GM23338 (cell line): Measurements from ENCODE around the gene TMEM182. TPM values are rescaled to one million over a fixed set of nuclear protein-coding genes. Genes with fewer than 3 reads are reported as not detected.

Source experiments
- ATAC-seq: fragments of 200-7000 bp; cut with Tn5 transposase; 3 replicates; pipeline ENCODE4 v1.9.1; 2020
- DNase-seq: peaks from one replicate; pipeline ENCODE4 v3.0.0-alpha.2; 2015; ENCODE audit warnings: low spot score
- H2AFZ ChIP-seq: fragments of 200-600 bp; sonication (generic); 2 replicates; pipeline ENCODE4 v1.8.0; 2016; ENCODE audit warnings: antibody characterized with exemption, mild to moderate bottlenecking, moderate library complexity
- H3F3A ChIP-seq: fragments of 200-600 bp; sonication (generic); replicated peaks from 2 replicates; pipeline ENCODE4 v1.8.0; 2017; ENCODE audit warnings: antibody characterized with exemption, mixed run types, low read depth
- H3K27ac ChIP-seq: fragments of 200-600 bp; sonication (generic); 2 replicates; pipeline ENCODE4 v1.6.1; 2016; ENCODE audit warnings: low read depth
- H3K27me3 ChIP-seq: fragments of 200-600 bp; sonication (generic); 2 replicates; pipeline ENCODE4 v1.8.0; 2016; ENCODE audit warnings: mild to moderate bottlenecking, mixed run types, moderate library complexity; ENCODE audit not compliant: insufficient read depth
- H3K36me3 ChIP-seq: fragments of 200-600 bp; sonication (generic); 2 replicates; pipeline ENCODE4 v1.8.0; 2016; ENCODE audit warnings: mild to moderate bottlenecking; ENCODE audit not compliant: insufficient read depth
- H3K4me1 ChIP-seq: fragments of 200-600 bp; sonication (generic); 2 replicates; pipeline ENCODE4 v1.8.0; 2016; ENCODE audit warnings: mild to moderate bottlenecking, moderate library complexity; ENCODE audit not compliant: insufficient read depth
- H3K4me2 ChIP-seq: fragments of 200-600 bp; sonication (generic); 2 replicates; pipeline ENCODE4 v1.7.1; 2017; ENCODE audit warnings: mixed run types
- H3K4me3 ChIP-seq: fragments of 200-600 bp; sonication (generic); 2 replicates; pipeline ENCODE4 v1.6.1; 2016; ENCODE audit warnings: mixed run types
- H3K79me2 ChIP-seq: fragments of 200-600 bp; sonication (generic); replicated peaks from 2 replicates; pipeline ENCODE4 v1.8.0; 2017; ENCODE audit warnings: mild to moderate bottlenecking; ENCODE audit not compliant: insufficient read depth
- H3K9me2 ChIP-seq: fragments of 200-600 bp; sonication (generic); 2 replicates; pipeline ENCODE4 v1.8.0; 2017; ENCODE audit not compliant: insufficient read depth
- H4K20me1 ChIP-seq: fragments of 200-600 bp; sonication (generic); replicated peaks from 2 replicates; pipeline ENCODE4 v1.8.0; 2017; ENCODE audit warnings: mild to moderate bottlenecking; ENCODE audit not compliant: insufficient read depth
- H3K27ac Mint-ChIP-seq: 2 replicates; pipeline ENCODE4 v1.8.0; 2020; ENCODE audit warnings: inconsistent platforms, mild to moderate bottlenecking, moderate library complexity, mixed read lengths
- H3K27me3 Mint-ChIP-seq: 3 replicates; pipeline ENCODE4 v1.8.0; 2022; ENCODE audit warnings: low read depth, mild to moderate bottlenecking, moderate library complexity, mixed read lengths, inconsistent platforms; ENCODE audit not compliant: insufficient read depth, poor library complexity
- H3K36me3 Mint-ChIP-seq: 3 replicates; pipeline ENCODE4 v1.8.0; 2021; ENCODE audit warnings: low read depth, mild to moderate bottlenecking, inconsistent platforms, moderate library complexity, mixed read lengths
- H3K4me1 Mint-ChIP-seq: 3 replicates; pipeline ENCODE4 v1.8.0; 2020; ENCODE audit warnings: mild to moderate bottlenecking, inconsistent platforms, mixed read lengths
- H3K4me3 Mint-ChIP-seq: 3 replicates; pipeline ENCODE4 v1.8.0; 2021; ENCODE audit warnings: moderate library complexity, mild to moderate bottlenecking, inconsistent platforms, mixed read lengths
- H3K9me3 Mint-ChIP-seq: 3 replicates; pipeline ENCODE4 v1.8.0; 2020; ENCODE audit warnings: moderate library complexity, mild to moderate bottlenecking, inconsistent platforms, mixed read lengths
- CREB1 ChIP-seq: fragments of 250-450 bp; sonication (Bioruptor Pico); IDR thresholded peaks from 2 replicates; pipeline ENCODE4 v1.5.0; 2020; ENCODE audit warnings: low read depth, mild to moderate bottlenecking, moderate library complexity
- EZH2 ChIP-seq: fragments of 200-600 bp; sonication (generic); IDR thresholded peaks from one replicate; pipeline ENCODE4 v1.8.0; 2017; ENCODE audit warnings: antibody characterized with exemption, mild to moderate bottlenecking, low read depth; ENCODE audit not compliant: unreplicated experiment
- EZH2phosphoT487 ChIP-seq: fragments of 200-600 bp; sonication (generic); IDR thresholded peaks from one replicate; pipeline ENCODE4 v1.8.1; 2018; ENCODE audit warnings: antibody characterized with exemption; ENCODE audit not compliant: unreplicated experiment
- JUNB ChIP-seq: IDR thresholded peaks from one replicate; pipeline ENCODE4 v1.6.1; 2016; ENCODE audit warnings: antibody characterized with exemption; ENCODE audit not compliant: unreplicated experiment
- NANOG ChIP-seq: IDR thresholded peaks from 2 replicates; pipeline ENCODE4 v1.6.1; 2016; ENCODE audit warnings: antibody characterized with exemption, borderline replicate concordance
- POLR2AphosphoS5 ChIP-seq: IDR thresholded peaks from 2 replicates; pipeline ENCODE4 v1.6.1; 2016; ENCODE audit warnings: antibody characterized with exemption, low read depth
- STAT1 ChIP-seq: IDR thresholded peaks from one replicate; pipeline ENCODE4 v1.6.1; 2016; ENCODE audit warnings: antibody characterized with exemption; ENCODE audit not compliant: unreplicated experiment
- polyA plus RNA-seq: library from polyadenylated mRNA; unstranded; fragments of >200 nt; fragmentation: Nextera tagmentation; extraction: Ambion mirVana; gene quantifications from 2 replicates; pipeline ENCODE4 v1.2.1, GENCODE V29; 2016
- total RNA-seq: library from RNA; depleted of rRNA; stranded (reverse); fragments of >200 nt; shearing (Covaris generic); gene quantifications from 2 replicates; pipeline ENCODE4 v1.2.3, GENCODE V29; 2014
- TF ChIP-seq, protein P1 (sequence below): IDR thresholded peaks from 2 replicates; pipeline ENCODE4 v1.6.1; 2016; ENCODE audit warnings: antibody characterized with exemption
- TF ChIP-seq, protein P2 (sequence below), 2 experiments: fragments of 200-600 bp in 1 of 2; sonication (generic) in 1 of 2; conservative IDR thresholded peaks; 2 replicates each; pipeline versions ENCODE4 v1.5.1 to v1.6.1; 2016 to 2017; ENCODE audit warnings: antibody characterized with exemption in 2 of 2, low read depth in 2 of 2, mild to moderate bottlenecking in 2 of 2, moderate library complexity in 1 of 2
- TF ChIP-seq, protein P3 (sequence below): IDR thresholded peaks from one replicate; pipeline ENCODE4 v1.6.1; 2018; ENCODE audit warnings: antibody characterized with exemption; ENCODE audit not compliant: unreplicated experiment
- TF ChIP-seq, protein P4 (sequence below): fragments of 250-450 bp; sonication (Bioruptor Pico); IDR thresholded peaks from 2 replicates; pipeline ENCODE4 v1.5.0; 2020; ENCODE audit warnings: mild to moderate bottlenecking, moderate library complexity

TMEM182 gene
- total and polyA plus RNA-seq, 2 experiments from 2014 or later, result 5.2 to 7.2 TPM

DNA sequence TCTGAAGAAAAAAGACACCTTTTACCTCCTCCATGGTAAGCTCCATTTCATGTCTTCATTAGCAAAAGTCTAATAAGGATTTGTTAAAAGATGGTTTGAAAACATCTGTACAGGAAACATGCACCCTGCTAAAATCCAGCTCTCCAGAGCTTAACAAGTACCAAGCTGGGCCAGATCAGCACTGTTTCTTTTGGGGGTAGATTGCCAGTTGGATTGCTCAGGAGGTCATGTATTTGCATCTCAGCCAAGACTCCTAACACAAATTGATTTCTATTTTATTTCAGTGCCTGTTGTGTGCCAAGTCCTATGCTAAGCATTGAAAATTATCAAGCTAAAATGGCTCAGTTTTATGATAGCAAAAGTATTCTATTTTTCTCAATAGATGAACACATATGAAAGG is 3.4 kb upstream of the TMEM182 start:
- no peaks in the 10 kb centered on the region for H3K79me2 ChIP-seq
- ATAC-seq (no peak), DNase-seq (no peak)
- H3K36me3 Mint-ChIP-seq, result no peaks in the 10 kb centered on the region
- no peak overlapping the region for H3K4me3 ChIP-seq
- TF ChIP-seq NANOG (no peak), EZH2phosphoT487 (no peak), CREB1 (CRISPR knock-in tag) (no peak), EZH2 (no peak), STAT1 (no peak), JUNB (no peak), POLR2AphosphoS5 (no peak)
- TF ChIP-seq, protein P1, sequence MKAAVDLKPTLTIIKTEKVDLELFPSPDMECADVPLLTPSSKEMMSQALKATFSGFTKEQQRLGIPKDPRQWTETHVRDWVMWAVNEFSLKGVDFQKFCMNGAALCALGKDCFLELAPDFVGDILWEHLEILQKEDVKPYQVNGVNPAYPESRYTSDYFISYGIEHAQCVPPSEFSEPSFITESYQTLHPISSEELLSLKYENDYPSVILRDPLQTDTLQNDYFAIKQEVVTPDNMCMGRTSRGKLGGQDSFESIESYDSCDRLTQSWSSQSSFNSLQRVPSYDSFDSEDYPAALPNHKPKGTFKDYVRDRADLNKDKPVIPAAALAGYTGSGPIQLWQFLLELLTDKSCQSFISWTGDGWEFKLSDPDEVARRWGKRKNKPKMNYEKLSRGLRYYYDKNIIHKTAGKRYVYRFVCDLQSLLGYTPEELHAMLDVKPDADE, result no peak
- TF ChIP-seq, protein P2, sequence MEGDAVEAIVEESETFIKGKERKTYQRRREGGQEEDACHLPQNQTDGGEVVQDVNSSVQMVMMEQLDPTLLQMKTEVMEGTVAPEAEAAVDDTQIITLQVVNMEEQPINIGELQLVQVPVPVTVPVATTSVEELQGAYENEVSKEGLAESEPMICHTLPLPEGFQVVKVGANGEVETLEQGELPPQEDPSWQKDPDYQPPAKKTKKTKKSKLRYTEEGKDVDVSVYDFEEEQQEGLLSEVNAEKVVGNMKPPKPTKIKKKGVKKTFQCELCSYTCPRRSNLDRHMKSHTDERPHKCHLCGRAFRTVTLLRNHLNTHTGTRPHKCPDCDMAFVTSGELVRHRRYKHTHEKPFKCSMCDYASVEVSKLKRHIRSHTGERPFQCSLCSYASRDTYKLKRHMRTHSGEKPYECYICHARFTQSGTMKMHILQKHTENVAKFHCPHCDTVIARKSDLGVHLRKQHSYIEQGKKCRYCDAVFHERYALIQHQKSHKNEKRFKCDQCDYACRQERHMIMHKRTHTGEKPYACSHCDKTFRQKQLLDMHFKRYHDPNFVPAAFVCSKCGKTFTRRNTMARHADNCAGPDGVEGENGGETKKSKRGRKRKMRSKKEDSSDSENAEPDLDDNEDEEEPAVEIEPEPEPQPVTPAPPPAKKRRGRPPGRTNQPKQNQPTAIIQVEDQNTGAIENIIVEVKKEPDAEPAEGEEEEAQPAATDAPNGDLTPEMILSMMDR (conservative IDR thresholded peaks at IDR 0.05; ENCODE audit: low read depth in 2 of 2), result no peak
- TF ChIP-seq, protein P3, sequence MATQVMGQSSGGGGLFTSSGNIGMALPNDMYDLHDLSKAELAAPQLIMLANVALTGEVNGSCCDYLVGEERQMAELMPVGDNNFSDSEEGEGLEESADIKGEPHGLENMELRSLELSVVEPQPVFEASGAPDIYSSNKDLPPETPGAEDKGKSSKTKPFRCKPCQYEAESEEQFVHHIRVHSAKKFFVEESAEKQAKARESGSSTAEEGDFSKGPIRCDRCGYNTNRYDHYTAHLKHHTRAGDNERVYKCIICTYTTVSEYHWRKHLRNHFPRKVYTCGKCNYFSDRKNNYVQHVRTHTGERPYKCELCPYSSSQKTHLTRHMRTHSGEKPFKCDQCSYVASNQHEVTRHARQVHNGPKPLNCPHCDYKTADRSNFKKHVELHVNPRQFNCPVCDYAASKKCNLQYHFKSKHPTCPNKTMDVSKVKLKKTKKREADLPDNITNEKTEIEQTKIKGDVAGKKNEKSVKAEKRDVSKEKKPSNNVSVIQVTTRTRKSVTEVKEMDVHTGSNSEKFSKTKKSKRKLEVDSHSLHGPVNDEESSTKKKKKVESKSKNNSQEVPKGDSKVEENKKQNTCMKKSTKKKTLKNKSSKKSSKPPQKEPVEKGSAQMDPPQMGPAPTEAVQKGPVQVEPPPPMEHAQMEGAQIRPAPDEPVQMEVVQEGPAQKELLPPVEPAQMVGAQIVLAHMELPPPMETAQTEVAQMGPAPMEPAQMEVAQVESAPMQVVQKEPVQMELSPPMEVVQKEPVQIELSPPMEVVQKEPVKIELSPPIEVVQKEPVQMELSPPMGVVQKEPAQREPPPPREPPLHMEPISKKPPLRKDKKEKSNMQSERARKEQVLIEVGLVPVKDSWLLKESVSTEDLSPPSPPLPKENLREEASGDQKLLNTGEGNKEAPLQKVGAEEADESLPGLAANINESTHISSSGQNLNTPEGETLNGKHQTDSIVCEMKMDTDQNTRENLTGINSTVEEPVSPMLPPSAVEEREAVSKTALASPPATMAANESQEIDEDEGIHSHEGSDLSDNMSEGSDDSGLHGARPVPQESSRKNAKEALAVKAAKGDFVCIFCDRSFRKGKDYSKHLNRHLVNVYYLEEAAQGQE, result no peak
- TF ChIP-seq, protein P4, sequence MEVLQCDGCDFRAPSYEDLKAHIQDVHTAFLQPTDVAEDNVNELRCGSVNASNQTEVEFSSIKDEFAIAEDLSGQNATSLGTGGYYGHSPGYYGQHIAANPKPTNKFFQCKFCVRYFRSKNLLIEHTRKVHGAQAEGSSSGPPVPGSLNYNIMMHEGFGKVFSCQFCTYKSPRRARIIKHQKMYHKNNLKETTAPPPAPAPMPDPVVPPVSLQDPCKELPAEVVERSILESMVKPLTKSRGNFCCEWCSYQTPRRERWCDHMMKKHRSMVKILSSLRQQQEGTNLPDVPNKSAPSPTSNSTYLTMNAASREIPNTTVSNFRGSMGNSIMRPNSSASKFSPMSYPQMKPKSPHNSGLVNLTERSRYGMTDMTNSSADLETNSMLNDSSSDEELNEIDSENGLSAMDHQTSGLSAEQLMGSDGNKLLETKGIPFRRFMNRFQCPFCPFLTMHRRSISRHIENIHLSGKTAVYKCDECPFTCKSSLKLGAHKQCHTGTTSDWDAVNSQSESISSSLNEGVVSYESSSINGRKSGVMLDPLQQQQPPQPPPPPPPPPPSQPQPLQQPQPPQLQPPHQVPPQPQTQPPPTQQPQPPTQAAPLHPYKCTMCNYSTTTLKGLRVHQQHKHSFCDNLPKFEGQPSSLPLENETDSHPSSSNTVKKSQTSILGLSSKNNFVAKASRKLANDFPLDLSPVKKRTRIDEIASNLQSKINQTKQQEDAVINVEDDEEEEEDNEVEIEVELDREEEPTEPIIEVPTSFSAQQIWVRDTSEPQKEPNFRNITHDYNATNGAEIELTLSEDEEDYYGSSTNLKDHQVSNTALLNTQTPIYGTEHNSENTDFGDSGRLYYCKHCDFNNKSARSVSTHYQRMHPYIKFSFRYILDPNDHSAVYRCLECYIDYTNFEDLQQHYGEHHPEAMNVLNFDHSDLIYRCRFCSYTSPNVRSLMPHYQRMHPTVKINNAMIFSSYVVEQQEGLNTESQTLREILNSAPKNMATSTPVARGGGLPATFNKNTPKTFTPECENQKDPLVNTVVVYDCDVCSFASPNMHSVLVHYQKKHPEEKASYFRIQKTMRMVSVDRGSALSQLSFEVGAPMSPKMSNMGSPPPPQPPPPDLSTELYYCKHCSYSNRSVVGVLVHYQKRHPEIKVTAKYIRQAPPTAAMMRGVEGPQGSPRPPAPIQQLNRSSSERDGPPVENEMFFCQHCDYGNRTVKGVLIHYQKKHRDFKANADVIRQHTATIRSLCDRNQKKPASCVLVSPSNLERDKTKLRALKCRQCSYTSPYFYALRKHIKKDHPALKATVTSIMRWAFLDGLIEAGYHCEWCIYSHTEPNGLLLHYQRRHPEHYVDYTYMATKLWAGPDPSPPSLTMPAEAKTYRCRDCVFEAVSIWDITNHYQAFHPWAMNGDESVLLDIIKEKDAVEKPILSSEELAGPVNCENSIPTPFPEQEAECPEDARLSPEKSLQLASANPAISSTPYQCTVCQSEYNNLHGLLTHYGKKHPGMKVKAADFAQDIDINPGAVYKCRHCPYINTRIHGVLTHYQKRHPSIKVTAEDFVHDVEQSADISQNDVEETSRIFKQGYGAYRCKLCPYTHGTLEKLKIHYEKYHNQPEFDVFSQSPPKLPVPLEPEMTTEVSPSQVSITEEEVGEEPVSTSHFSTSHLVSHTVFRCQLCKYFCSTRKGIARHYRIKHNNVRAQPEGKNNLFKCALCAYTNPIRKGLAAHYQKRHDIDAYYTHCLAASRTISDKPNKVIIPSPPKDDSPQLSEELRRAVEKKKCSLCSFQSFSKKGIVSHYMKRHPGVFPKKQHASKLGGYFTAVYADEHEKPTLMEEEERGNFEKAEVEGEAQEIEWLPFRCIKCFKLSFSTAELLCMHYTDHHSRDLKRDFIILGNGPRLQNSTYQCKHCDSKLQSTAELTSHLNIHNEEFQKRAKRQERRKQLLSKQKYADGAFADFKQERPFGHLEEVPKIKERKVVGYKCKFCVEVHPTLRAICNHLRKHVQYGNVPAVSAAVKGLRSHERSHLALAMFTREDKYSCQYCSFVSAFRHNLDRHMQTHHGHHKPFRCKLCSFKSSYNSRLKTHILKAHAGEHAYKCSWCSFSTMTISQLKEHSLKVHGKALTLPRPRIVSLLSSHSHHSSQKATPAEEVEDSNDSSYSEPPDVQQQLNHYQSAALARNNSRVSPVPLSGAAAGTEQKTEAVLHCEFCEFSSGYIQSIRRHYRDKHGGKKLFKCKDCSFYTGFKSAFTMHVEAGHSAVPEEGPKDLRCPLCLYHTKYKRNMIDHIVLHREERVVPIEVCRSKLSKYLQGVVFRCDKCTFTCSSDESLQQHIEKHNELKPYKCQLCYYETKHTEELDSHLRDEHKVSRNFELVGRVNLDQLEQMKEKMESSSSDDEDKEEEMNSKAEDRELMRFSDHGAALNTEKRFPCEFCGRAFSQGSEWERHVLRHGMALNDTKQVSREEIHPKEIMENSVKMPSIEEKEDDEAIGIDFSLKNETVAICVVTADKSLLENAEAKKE, result no peak
- no peaks in the 10 kb centered on the region for H3K9me3 Mint-ChIP-seq
- H3K27ac Mint-ChIP-seq, result no peak overlapping the region
- no peak overlapping the region for H3K4me2 ChIP-seq
- no peak overlapping the region for H3K4me3 Mint-ChIP-seq
- H4K20me1 ChIP-seq, result 0 out of 2 replicates have a peak, but pooled peaks cover 4% of the 10 kb centered on the region
- no peaks in the 10 kb centered on the region for H3F3A ChIP-seq
- H3K27me3 ChIP-seq, result no peaks in the 10 kb centered on the region
- no peaks in the 10 kb centered on the region for H3K36me3 ChIP-seq
- no peaks in the 10 kb centered on the region for H3K4me1 ChIP-seq
- H3K27ac ChIP-seq, result no peak overlapping the region
- no peak overlapping the region for H2AFZ ChIP-seq
- peaks cover 6% of the 10 kb centered on the region; the same call in 2 of the 3 replicates for H3K4me1 Mint-ChIP-seq
- H3K9me2 ChIP-seq, result no peaks in the 10 kb centered on the region
- no peaks in the 10 kb centered on the region for H3K27me3 Mint-ChIP-seq
